DMS 273 (cell line): ENCODE measurements around the gene TBKBP1.
"Not testable (repeated sequence)": the region's sequence is repeated elsewhere in the genome, so short reads cannot be mapped to it uniquely, and the experiment has no call there.

ENCODE experiments used
- DNase-seq: peaks from one replicate; lab custom pipeline; 2025; ENCODE audit not compliant: unreplicated experiment; lab: John Stamatoyannopoulos, UW

Gene TBKBP1

GRCh38 chr17:47676510-47677165, 17.3 kb upstream of the TBKBP1 start:
- no peak for DNase-seq

GRCh38 chr17:47678196-47678595, 15.8 kb upstream of the TBKBP1 start:
- no peak for DNase-seq

- no peak for DNase-seq
Measured at GRCh38 chr17:47682138-47682537, 11.8 kb upstream of the TBKBP1 start.

- DNase-seq = not testable (repeated sequence)
Measured at GRCh38 chr17:47682727-47683126, 11.2 kb upstream of the TBKBP1 start.

- peak; percentile 37 for DNase-seq
Measured at GRCh38 chr17:47684025-47684424, 9.9 kb upstream of the TBKBP1 start.

- no peak for DNase-seq
Measured at GRCh38 chr17:47684535-47685193, 9.3 kb upstream of the TBKBP1 start.

GRCh38 chr17:47685556-47686275, 8.2 kb upstream of the TBKBP1 start:
- DNase-seq = peak; percentile 21

- no peak for DNase-seq
Measured at GRCh38 chr17:47686276-47686635, 7.7 kb upstream of the TBKBP1 start.

- DNase-seq = no peak
Measured at GRCh38 chr17:47686664-47687327, 7.2 kb upstream of the TBKBP1 start.

GRCh38 chr17:47687328-47687690, 6.7 kb upstream of the TBKBP1 start:
- no peak for DNase-seq

GRCh38 chr17:47687748-47688147, 6.2 kb upstream of the TBKBP1 start:
- peak; percentile 57 for DNase-seq

GRCh38 chr17:47690121-47690520, 3.8 kb upstream of the TBKBP1 start:
- no peak for DNase-seq

GRCh38 chr17:47692137-47692894, 1.6 kb upstream of the TBKBP1 start:
- DNase-seq = peak; percentile 41

- peak; percentile 68 for DNase-seq
Measured at GRCh38 chr17:47692895-47693730, 848 bp upstream of the TBKBP1 start.

- peak; percentile 59 for DNase-seq
Measured at GRCh38 chr17:47694581-47695428, 844 bp downstream of the TBKBP1 start.

GRCh38 chr17:47695429-47696376, 1.7 kb downstream of the TBKBP1 start:
- DNase-seq = no peak

- no peak for DNase-seq
Measured at GRCh38 chr17:47696717-47697642, 3.0 kb downstream of the TBKBP1 start.
